NCI-H2081 (cell line): ENCODE results near the gene CYFIP2.

Experiments
- DNase-seq, 2 experiments: peaks; one replicate each; lab custom pipeline; 2025; lab: John Stamatoyannopoulos, UW

CYFIP2 gene

DNA sequence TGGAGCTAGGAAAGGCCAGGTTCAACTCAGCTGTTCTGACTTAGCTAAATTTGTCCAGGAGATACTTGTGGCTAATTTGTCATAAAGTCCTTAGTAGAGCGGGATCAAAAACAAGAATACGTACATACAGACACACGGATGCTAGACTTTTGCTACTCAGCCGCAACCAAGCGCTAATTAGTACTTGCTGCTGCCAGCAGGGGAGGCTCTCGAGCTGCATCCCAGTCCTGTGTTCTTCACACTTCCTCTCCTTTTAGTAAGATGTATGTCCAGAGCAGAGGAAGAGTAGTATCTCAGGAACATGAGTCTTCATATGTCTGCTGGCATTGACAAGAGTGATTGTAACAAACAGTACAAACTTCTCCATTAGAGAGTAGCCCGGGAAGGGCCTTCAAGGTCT lies 58.3 kb downstream of the CYFIP2 start:
- no peak for DNase-seq

DNA sequence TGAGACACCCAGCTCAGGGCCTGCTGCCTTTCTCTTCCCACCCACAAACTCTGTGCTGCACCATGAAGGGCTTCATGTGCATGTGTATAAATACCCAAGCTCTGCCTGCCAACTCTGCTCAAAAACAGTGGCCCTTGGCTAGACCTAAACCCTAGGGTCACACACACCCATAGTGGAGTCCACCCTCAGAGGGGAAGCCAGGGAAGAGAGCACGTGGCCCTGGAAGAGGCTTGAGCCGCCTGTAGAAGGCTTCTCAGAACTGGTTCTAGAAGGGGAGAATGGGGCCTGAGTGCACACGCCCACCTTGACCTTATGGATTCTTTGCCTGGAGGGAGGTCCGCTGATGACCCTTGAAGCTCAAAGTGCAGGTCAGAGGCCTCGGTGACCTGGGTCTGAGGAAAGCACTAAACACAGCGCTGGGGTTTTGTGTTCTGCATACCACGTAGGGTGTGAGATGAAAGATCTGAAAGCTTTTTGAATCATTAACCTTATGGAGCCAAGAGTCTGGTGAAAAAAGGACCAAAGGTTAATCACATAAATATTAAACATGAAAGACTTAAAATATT lies 60.6 kb downstream of the CYFIP2 start:
- no peak for DNase-seq

- DNase-seq = no peak
Observed at GRCh38 chr5:157327771-157328170, 61.8 kb downstream of the CYFIP2 start.

GRCh38 chr5:157328277-157328912 lies 62.5 kb downstream of the CYFIP2 start:
- peak; percentile 73 for DNase-seq

- DNase-seq = no peak
Observed at GRCh38 chr5:157331807-157332206, 65.9 kb downstream of the CYFIP2 start.

DNA sequence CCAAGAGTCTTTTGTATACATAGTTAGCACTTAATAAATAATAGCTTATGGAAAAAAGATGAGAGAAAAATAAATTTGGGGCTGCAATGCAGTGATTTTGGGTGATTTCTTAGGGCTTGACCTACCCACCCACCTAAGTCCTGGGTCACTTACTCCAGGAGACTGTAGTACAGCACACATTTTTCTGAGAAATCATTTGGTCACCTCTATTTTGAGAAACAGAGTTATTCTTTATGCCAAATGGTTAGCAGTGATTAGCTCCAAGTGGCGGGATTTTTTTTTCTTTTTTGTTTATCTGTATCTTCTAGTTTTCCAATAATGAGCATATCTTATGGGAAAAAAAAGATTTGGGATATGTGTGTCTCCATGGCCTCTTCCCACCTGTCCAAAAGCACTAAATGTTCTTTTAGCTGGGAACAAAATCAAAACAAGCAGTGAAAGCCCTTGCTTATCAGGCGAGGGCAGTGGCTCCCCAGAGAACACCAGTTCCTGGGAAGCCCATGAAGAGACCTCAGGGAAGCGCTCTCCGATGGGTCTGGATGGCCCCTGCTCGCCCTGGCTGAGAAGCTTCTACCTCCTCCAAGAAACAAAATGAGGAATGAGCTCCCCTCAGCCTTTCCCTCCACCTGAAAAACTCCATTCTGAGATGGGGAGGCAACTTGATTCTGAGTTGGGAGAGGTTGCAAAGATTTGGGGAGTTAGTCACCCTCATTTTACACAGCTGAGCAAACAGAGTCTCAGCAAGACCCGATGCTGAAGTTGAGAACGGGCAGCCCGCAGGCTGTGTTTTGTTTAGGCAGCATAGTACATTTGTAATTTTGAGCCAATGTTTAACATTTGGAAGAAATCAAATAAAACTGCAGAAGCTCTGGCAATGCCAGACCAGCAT lies 69.9 kb downstream of the CYFIP2 start:
- DNase-seq = no peak

GRCh38 chr5:157336423-157336744 lies 70.5 kb downstream of the CYFIP2 start:
- DNase-seq = no peak

DNA sequence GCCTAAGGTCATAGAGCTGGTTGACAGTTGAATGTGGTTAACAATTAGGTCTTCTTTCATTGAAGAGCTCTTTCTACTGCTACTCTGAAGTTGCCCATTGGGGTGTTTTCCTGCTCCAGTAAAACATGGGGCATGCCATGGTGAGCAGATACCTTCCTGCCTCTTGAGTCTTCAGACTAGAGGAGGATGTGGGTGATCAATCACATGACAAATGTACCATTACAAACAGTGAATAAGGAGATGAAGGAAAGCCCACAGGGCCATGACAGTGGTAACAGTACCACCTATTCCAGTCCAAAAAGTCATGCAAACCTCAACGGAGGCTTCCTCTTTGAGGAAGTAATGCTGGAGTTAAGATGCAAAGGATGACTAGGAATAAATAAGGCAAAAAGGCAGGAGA lies 73.5 kb downstream of the CYFIP2 start:
- DNase-seq = no peak

GRCh38 chr5:157342822-157343402 lies 77.0 kb downstream of the CYFIP2 start:
- DNase-seq = peak in 1 of 2 experiments; percentile 21

GRCh38 chr5:157343842-157344790 lies 78.2 kb downstream of the CYFIP2 start:
- DNase-seq = no peak

DNA sequence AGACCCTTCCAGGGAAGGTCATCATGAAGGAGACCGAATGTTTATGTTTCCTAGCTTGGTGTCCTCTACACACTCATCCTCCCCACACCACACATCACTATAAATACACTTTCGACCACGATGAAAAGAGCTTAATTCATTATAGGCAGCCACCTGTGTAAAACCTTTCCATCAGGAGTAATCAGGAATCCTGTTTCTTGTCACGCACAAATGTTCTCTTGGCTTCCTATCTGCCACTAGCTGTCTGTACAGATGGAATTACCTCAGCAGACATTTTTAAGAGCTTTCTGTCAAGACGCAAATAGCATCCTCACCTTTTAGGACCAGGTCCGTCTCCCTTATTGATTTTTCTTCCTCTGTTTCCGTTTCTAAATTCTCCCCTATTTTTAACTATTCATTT lies 79.1 kb downstream of the CYFIP2 start:
- no peak for DNase-seq

GRCh38 chr5:157345485-157345884 lies 79.6 kb downstream of the CYFIP2 start:
- no peak for DNase-seq

DNA sequence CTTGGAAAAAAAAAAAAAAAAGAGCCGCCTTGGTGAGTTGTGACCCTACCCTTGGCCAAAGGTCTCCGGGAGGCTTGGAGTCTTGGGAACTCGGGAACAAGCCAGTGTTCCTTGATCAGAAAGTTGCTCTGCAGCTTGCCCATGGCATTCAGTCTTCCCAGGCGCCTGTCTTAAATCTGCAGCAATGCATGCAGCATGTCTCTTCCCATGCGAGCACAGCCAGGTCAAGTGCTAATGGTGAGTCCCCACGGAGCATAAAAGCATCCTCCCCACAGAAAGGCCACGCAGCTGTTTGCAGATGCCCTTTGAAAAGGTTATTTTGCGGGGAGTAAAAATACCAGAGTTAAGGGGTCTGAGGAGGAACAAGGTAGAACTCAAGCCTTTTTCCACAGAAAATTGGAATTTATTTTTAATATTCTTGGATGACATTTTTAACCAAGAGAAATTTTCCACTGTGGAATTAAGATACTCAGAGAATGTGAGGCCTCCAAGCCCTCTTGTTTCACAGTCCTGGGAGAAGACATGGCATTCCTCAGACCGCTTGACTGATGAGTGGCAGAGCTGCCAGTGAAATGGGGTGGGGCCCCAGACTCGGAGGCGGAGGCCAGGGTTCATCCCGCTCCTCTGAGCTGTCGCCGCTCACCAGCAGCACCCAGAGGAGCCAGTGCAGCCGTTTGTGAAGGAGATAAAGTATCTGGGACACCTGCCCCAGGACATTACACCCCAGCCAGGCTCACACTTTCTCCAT lies 81.6 kb downstream of the CYFIP2 start:
- DNase-seq = no peak

GRCh38 chr5:157348049-157348400 lies 82.1 kb downstream of the CYFIP2 start:
- no peak for DNase-seq

- DNase-seq = no peak
Observed at GRCh38 chr5:157350939-157351801, 85.2 kb downstream of the CYFIP2 start.

DNA sequence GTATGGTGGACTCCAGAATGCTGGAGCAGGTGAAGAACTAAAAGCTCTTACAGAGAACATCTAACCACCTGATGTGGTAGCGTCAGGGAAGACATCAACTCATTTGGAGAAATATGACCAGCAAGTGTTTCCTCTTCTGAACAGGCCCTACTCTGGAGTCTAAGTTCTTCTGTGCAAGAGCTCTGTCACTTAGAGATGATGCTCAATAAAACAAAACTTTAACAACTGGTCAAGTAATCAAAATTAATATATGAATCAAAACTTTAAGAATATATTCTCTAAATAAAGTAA lies 85.8 kb downstream of the CYFIP2 start:
- DNase-seq = no peak

DNA sequence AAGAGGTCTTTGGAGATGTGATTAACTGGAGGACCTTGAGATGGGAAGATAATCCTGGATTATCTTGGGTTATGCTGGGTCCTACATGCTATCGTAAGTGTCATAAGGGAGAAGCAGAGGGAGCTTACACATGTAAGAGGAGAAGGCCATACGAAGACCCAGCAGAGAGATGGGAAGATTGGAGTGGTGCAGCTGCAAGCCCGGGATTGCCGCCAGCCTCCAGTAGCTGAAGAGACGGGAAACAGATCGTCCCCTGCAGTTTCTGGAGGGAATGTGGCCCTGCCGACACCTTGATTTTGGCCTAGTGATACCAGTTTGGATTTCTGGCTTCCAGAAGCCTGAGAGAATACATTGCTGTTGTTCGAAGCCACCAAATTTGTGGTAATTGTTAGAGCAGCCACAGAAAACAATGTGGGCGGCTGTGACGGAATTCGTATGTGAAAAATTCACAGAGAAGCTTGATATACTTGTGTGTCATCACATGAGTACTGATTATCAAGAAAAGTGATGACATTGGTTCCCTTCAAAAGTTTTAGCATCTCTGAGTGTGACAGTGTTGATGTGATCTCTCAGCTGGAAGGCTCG lies 86.9 kb downstream of the CYFIP2 start:
- DNase-seq = no peak

DNA sequence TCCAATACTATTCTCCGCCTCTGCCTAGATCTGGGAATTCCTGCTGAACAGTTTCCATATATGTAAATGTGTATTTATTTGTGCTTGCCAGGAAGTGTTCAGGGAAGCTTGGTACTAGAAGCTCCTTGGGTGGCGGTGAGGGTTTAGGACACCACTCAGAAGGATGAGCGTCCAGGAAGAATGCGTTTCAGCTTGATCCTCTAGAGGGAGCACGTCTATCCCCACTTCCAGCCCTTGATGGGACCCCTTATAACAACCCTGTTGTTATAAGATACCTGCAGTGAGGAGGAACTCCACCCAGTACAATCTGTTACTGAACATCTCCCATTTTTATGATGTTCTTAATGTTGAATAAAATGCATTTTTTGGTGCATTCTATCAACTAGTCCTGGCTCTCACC lies 88.9 kb downstream of the CYFIP2 start:
- DNase-seq = no peak

- DNase-seq = no peak
Observed at GRCh38 chr5:157356576-157356975, 90.7 kb downstream of the CYFIP2 start.

- no peak for DNase-seq
Observed at GRCh38 chr5:157357823-157358222, 91.9 kb downstream of the CYFIP2 start.
